HG03439 (cell line): ENCODE data around the gene DCP1A.
"Not testable (repeated sequence)": the region's sequence is repeated elsewhere in the genome, so short reads cannot be mapped to it uniquely, and the experiment has no call there.

Source experiments
- ATAC-seq: cut with Tn5 transposase; IDR thresholded peaks from one replicate; pipeline ENCODE4 v1.9.1; 2021; ENCODE audit warnings: mild to moderate bottlenecking, moderate library complexity; ENCODE audit not compliant: unreplicated experiment

DCP1A gene

GRCh38 chr3:53347261-53348064, at the start of gene DCP1A:
DCP1A (minus strand) TSS chr3:53347543; CDS start chr3:53347517, 26 bp downstream.
- ATAC-seq = peak; percentile 98

- no peak for ATAC-seq
Measured at GRCh38 chr3:53384465-53385423, 37.4 kb upstream of the DCP1A start.

DNA sequence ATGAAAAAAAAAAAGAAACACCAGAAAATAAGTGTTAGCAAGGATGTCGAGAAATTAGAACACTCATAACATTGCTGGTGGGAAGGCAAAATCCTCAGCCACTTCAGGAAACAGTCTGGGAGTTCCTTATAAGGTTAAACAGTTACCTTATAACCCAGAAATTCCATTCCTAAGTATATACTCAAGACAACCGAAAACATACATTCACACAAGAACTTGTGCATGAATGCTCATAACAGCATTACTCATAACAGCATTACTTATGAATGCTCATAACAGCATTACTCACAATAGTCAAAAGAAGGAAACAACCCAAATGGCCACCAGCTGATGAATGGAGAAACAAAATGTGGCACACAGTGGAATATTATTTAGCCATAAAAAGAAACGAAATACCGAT, 34.8 kb upstream of the DCP1A start:
- no peak for ATAC-seq

- ATAC-seq = no peak
Measured at GRCh38 chr3:53380306-53380705, 33.0 kb upstream of the DCP1A start.

DNA sequence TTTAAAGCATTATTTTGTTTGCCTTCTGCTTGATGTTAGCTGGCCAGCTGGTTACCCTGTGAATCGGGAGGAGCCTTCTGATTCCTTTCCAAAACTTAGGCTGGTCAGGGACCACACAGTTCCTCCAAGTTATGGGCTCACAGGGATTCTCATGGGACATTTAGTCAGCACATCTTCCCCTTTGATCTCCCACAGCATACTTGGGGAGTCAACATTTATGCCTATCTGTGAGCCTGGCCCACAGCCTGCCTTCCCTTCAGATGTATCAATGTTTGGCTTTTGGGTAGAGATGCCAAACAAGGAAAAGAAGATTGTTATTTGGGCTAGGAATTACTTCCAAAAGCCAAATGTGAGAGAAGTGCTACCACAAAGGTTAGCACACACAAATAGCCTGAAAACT, 32.6 kb upstream of the DCP1A start:
- no peak for ATAC-seq

DNA sequence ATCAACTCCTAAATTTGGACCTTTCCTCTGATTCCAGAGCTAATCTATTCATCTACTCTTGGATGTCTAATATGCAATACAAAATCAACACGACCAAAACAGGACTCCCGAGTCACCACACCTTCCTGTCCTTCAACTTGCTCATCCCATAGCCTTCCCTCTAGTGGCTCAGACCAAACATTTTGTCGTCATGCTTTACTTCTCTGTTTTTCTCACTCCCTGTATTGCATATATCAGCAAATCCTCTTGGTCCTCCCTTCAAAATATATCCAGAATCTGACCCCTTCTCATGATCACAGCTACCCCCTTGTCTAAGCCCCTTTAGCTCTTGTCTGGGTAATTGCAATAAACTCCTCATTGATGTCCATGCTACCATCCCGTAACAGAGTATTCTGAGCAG, 30.5 kb upstream of the DCP1A start:
- no peak for ATAC-seq

GRCh38 chr3:53376679-53377078, 29.3 kb upstream of the DCP1A start:
- ATAC-seq = no peak

- no peak for ATAC-seq
Measured at GRCh38 chr3:53375019-53375418, 27.7 kb upstream of the DCP1A start.

DNA sequence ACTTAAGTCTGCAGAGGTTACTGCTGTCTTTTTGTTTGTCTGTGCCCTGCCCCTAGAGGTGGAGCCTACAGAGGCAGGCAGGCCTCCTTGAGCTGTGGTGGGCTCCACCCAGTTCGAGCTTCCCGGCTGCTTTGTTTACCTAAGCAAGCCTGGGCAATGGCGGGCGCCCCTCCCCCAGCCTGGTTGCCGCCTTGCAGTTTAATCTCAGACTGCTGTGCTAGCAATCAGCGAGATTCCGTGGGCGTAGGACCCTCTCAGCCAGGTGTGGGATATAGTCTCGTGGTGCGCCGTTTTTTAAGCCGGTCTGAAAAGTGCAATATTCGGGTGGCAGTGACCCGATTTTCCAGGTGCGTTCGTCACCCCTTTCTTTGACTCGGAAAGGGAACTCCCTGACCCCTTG, 23.4 kb upstream of the DCP1A start:
- not testable (repeated sequence) for ATAC-seq

DNA sequence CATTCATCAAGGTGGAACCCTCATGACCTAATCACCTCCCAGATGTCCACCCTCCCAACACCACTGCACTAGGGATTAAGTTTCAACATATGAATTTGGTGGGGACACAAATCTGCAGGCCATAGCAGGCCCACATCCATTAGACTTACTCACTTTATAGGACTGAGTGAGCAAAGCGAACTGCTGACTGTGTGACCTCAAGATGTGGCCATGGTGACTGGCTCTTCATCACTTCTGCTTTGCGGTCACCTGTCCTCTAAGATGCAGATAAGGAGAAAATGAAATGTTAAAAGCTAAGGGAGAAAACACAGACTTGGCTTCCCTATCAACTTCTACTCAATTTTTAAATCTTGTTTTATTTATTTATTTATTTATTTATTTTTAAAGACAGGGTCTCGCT, 14.5 kb upstream of the DCP1A start:
- no peak for ATAC-seq

GRCh38 chr3:53357458-53357857, 10.1 kb upstream of the DCP1A start:
- ATAC-seq = no peak

- no peak for ATAC-seq
Measured at GRCh38 chr3:53354945-53355498, 7.7 kb upstream of the DCP1A start.

DNA sequence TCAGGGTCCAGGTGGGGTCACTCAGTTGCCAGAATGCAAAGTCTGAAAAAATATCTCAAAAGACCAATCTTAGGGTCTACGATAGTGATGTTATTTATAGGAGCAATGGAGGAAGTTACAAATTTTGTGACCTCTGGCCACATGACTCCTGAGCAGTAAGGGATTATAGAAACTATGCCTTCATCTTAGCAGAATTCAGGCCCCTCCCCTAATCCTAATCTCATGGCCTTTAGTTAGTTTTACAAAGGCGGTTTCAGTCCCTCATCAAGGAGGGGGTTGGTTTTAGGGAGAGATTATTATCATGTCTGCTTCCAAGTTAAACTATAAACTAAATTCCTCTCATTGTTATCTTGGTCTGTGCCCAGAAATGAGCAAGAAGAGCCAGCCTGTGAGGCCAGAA, 5.9 kb upstream of the DCP1A start:
- no peak for ATAC-seq

DNA sequence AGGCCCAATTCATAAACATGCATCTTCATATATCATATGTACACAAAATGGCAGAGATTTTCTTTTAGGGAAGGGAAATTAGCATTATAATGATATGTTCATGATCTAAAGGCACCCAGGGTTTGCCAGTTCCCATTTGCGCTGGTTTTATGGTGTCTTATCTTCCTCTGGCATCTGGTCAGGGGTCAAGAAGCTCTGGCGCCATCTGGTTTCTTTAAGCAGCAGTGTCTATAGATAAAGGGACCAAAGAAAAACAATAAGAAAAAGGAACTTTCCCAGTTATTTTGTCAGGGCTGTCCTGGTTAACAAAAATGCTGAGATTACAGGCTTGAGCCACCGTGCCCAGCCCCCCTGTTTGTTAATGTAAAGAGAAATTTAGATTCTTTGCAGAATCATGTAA, 3.3 kb upstream of the DCP1A start:
- ATAC-seq = no peak

GRCh38 chr3:53348118-53348517, 775 bp upstream of the DCP1A start:
- not testable (repeated sequence) for ATAC-seq

DNA sequence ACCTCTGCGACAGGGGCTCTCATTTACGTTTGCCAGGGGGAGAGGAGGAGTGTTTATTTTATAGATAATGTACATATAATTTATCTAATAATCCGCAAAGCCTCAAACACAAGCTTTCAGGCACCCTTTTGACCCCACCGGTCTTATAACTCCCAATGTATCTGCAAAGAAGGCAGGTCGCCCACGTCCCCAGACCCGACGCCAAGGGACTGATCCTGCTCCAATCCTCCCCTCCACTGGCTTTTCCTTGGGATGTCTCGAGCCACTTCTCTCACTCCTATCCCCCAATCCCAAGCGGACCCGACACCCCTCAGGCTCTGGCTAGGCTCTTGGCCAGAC, 452 bp downstream of the DCP1A start:
- ATAC-seq = no peak

DNA sequence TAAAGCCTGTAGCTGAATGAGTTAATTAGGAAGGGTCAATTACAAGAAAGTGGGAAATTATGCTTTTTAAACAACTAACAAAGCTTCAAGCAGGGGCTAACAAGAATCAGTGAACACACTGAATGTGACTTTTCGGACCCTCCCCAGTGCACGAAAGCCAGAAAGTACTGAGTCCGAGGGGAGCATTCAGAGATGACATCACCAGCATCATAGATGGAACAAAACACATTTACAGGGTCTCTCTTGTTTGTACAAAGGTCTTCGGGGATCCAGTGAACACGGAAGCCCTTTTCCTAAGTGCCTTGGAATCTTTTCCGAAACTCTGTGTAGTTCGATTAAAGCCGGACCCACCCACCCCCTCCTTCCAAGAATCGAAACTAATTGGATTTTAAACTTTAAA, 829 bp downstream of the DCP1A start:
- ATAC-seq = no peak

DNA sequence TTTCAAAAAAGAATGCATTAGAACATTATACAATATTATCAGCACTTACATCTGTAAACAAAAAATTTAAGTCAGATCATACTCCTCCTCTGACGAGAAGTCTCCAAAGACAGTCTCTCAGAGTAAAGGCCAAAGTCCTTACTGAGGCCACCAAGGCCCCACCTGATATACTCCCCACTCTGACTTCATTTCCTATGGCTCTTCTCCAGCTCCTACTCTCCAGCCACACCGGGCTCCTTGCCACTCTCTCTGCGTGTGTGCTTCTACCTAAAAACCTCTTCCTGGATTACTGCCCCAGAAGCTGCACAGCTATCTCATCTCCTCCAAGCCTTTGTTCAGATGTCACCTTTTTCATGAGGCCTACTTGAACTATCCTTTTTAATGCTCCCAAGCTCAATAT, 5.0 kb downstream of the DCP1A start:
- no peak for ATAC-seq

- no peak for ATAC-seq
Measured at GRCh38 chr3:53337167-53337940, 10.0 kb downstream of the DCP1A start.

DNA sequence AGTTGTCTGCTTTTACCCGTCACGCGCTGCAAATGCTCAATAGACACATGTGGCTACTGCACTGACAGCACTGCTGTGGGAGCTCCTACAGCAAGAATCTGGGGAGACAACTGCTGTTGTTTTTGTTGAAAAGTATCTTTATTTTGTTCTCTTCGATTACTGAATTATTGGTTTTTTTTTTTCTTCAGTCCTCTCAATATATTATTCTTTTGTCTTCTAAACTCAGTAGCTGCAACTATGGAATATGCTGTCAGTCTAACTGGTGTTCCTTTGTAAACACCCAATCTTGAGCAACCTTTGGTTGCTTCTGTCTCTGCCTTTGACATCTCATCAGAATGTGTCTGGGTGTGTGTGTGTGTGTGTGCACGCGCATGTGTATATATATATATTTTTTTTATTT, 12.6 kb downstream of the DCP1A start:
- no peak for ATAC-seq

DNA sequence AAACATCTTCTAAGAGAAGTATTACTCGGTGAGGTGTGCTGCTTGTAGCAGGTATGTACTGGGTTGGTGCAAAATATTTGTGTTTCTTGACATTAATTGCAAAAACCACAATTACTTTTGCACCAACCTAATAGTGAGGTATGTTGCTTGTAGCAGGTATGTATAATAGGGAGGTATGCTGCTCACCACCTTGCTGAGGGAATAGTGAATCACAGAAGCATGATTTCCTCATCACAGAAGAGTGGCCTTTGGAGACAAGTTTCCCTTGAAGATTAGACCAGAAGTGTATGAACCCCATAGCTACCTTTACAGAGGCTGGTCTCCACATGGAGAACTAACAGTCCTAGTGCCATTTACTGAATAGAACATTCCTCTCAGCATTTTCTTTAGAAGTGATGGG, 15.5 kb downstream of the DCP1A start:
- ATAC-seq = no peak
